Heart left ventricle (tissue), 16 donors: ENCODE results near the gene NOVA2. TPM values are rescaled to one million over a fixed set of nuclear protein-coding genes. Genes with fewer than 3 reads are reported as not detected.

Source experiments
- ATAC-seq, 4 donors: fragments of 200-7000 bp; cut with Tn5 transposase; one replicate each; pipeline ENCODE4 v1.9.1; 2020 to 2022; ENCODE audit warnings: moderate library complexity in 4 of 4, mild to moderate bottlenecking in 3 of 4, moderate number of reproducible peaks in 1 of 4
- DNase-seq, 5 donors: peaks; one replicate each; pipeline ENCODE4 v3.0.0-alpha.2; 2020
- H3K27ac ChIP-seq, 12 donors: fragments of 200-600 bp; sonication (generic) in 4 of 12; one replicate each; pipeline versions ENCODE4 v1.5.0 to v1.8.0; 2016 to 2022; ENCODE audit warnings: mild to moderate bottlenecking in 2 of 12
- H3K27me3 ChIP-seq, 9 donors: fragments of 200-600 bp; sonication (generic) in 2 of 9; one replicate each; pipeline versions ENCODE4 v1.5.1 to v1.8.0; 2016 to 2022; ENCODE audit warnings: mild to moderate bottlenecking in 3 of 9
- H3K36me3 ChIP-seq, 9 donors: fragments of 200-600 bp; sonication (generic) in 2 of 9; one replicate each; pipeline versions ENCODE4 v1.5.0 to v1.8.0; 2018 to 2022; ENCODE audit warnings: mild to moderate bottlenecking in 2 of 9
- H3K4me1 ChIP-seq, 12 donors: fragments of 200-600 bp; sonication (generic) in 4 of 12; one replicate each; pipeline versions ENCODE4 v1.5.0 to v1.8.0; 2016 to 2022; ENCODE audit warnings: mild to moderate bottlenecking in 3 of 12
- H3K4me3 ChIP-seq, 12 donors: fragments of 200-600 bp; sonication (generic) in 4 of 12; one replicate each; pipeline versions ENCODE4 v1.5.0 to v1.8.0; 2017 to 2022; ENCODE audit warnings: mild to moderate bottlenecking in 9 of 12, moderate library complexity in 4 of 12
- H3K9me3 ChIP-seq, 12 donors: fragments of 200-600 bp; sonication (generic) in 4 of 12; one replicate each; pipeline versions ENCODE4 v1.5.0 to v1.8.0; 2016 to 2022; ENCODE audit warnings: mild to moderate bottlenecking in 1 of 12
- CTCF ChIP-seq, 12 donors: fragments of 200-600 bp; sonication (generic) in 4 of 12; IDR thresholded peaks; one replicate each; pipeline versions ENCODE4 v1.5.0 to v1.8.0; 2018 to 2022; ENCODE audit warnings: antibody characterized with exemption in 12 of 12, mild to moderate bottlenecking in 5 of 12
- POLR2A ChIP-seq, 2 donors: fragments of 450-650 bp; IDR thresholded peaks; one replicate each; pipeline ENCODE4 v1.6.1; 2017; ENCODE audit warnings: antibody characterized with exemption in 2 of 2, mild to moderate bottlenecking in 2 of 2, moderate library complexity in 2 of 2
- WGBS, 4 donors: extraction: QIAGEN DNeasy Blood & Tissue Kit in 2 of 4; methylation state at CpG; one replicate each; pipeline versions ENCODE4 v1.1.5 to v1.1.7; 2013 to 2018; 5-methylcytosine and 5-hydroxymethylcytosine counted together
- intact Hi-C, 10 donors: fragments of 100-400 bp; cut with DNase I; formaldehyde crosslinking; loops; one replicate each; pipeline versions ENCODE4 v1.11.1 to v1.14.2; 2022
- polyA plus RNA-seq, 2 donors: library from polyadenylated mRNA; stranded (reverse); fragments of 200-250 nt; gene quantifications; one replicate each; pipeline ENCODE4 v1.2.3, GENCODE V29; 2013
- total RNA-seq, 9 donors: library from RNA; depleted of rRNA in 2 of 9; stranded (reverse); fragments of >200 nt in 2 of 9; fragmentation: NEBNext Ultra II Directional in 3 of 9; extraction: Animal tissue kit (Norgen Biotek cat#: 25700) in 3 of 9; gene quantifications; one replicate each; pipeline versions ENCODE4 v1.1.0 to v1.2.4, GENCODE V29; 2016 to 2023
- donor health status: ischemic (EF 13 %, LVEDD 7.1; RV severe dilation, severe dysfunction).
- donor health status: healthy with polysubstance abuse.
- donor health status: DM: no; HTN: yes; CAD: no.
- donor health status: DM: no; HTN: no; CAD: no.
- donor health status: ischemic (EF 25% LVEDD 6.9; RV normal size, moderate dysfunction).
- donor health status: ischemic (EF 25% LVEDD 5.7; RV mildly dilated, moderate dysfunction).
- donor health status: healthy.
- donor health status: DM: yes; HTN: yes; CAD: no.
- donor health status: ischemic (EF 35%, LVEDD 5.7; RV mildly dilated, moderate dysfunction).
- donor health status: nonischemic (EF 11% LVEDD 7.7; RV severe dilation, severe dysfunction).
- donor health status: DM: yes; HTN: yes; CAD: no.
- donor health status: PGD.
- donor health status: ischemic (EF 29% LVEDD 5.4; RV normal size, mild dysfunction).
- donor health status: nonischemic (EF 23%, LVEDD 6.1; RV moderate dilation, normal function).

NOVA2 gene
- total and polyA plus RNA-seq, 11 donors, result 2.2 to 10.0 (median 4.8) TPM

GRCh38 chr19:45919678-45920077 is 54.0 kb downstream of the NOVA2 start:
- H3K27ac ChIP-seq, result no peak overlapping the region
- H3K4me3 ChIP-seq, result no peak overlapping the region
- intact Hi-C loops, result loop anchor here in 1 of 10 donors (10.0 kb wide), 1 partner anchor 95 kb away; no protein-coding TSS in a partner anchor
- no peaks in the 10 kb centered on the region for H3K9me3 ChIP-seq
- no peaks in the 10 kb centered on the region for H3K4me1 ChIP-seq
- TF ChIP-seq POLR2A (IDR thresholded peaks at IDR 0.05) (no peak), CTCF (IDR thresholded peaks at IDR 0.05) (no peak)
- H3K36me3 ChIP-seq, result no peaks in the 10 kb centered on the region
- peaks cover 0 to 16% (median 0%) of the 10 kb centered on the region in 9 donors for H3K27me3 ChIP-seq
- ATAC-seq (no peak), DNase-seq (no peak)
- WGBS, 4 donors, result 47 to 63% (median 54%) methylated on average over 7 of the region's 7 CpGs

- intact Hi-C loops, result no loop called here
- H3K4me1 ChIP-seq, result no peaks in the 10 kb centered on the region
- peaks cover 0 to 23% (median 0%) of the 10 kb centered on the region in 9 donors for H3K27me3 ChIP-seq
- ATAC-seq (no peak), DNase-seq (no peak)
- TF ChIP-seq CTCF (IDR thresholded peaks at IDR 0.05), result no peak
- TF ChIP-seq POLR2A (IDR thresholded peaks at IDR 0.05), result no peak
- 60 to 79% (median 70%) methylated on average over 4 of the region's 4 CpGs for WGBS, 4 donors
- no peaks in the 10 kb centered on the region for H3K9me3 ChIP-seq
- H3K27ac ChIP-seq, result no peak overlapping the region
- H3K36me3 ChIP-seq, result no peaks in the 10 kb centered on the region
- no peak overlapping the region for H3K4me3 ChIP-seq
These were observed 54.9 kb downstream of the NOVA2 start for GRCh38 chr19:45918721-45919120.

GRCh38 chr19:45917421-45918091 is 56.1 kb downstream of the NOVA2 start:
- Histone ChIP-seq H3K4me3 (no peak overlapping the region), H3K36me3 (no peaks in the 10 kb centered on the region), H3K4me1 (no peaks in the 10 kb centered on the region), H3K9me3 (no peaks in the 10 kb centered on the region), H3K27me3 (peaks cover 0 to 31% (median 0%) of the 10 kb centered on the region in 9 donors), H3K27ac (no peak overlapping the region)
- 50 to 58% (median 55%) methylated on average over 4 of the region's 4 CpGs for WGBS, 4 donors
- TF ChIP-seq POLR2A (IDR thresholded peaks at IDR 0.05), result no peak
- no peak for TF ChIP-seq CTCF (IDR thresholded peaks at IDR 0.05)
- DNase-seq (no peak), ATAC-seq (no peak)
- intact Hi-C loops, result no loop called here

DNA sequence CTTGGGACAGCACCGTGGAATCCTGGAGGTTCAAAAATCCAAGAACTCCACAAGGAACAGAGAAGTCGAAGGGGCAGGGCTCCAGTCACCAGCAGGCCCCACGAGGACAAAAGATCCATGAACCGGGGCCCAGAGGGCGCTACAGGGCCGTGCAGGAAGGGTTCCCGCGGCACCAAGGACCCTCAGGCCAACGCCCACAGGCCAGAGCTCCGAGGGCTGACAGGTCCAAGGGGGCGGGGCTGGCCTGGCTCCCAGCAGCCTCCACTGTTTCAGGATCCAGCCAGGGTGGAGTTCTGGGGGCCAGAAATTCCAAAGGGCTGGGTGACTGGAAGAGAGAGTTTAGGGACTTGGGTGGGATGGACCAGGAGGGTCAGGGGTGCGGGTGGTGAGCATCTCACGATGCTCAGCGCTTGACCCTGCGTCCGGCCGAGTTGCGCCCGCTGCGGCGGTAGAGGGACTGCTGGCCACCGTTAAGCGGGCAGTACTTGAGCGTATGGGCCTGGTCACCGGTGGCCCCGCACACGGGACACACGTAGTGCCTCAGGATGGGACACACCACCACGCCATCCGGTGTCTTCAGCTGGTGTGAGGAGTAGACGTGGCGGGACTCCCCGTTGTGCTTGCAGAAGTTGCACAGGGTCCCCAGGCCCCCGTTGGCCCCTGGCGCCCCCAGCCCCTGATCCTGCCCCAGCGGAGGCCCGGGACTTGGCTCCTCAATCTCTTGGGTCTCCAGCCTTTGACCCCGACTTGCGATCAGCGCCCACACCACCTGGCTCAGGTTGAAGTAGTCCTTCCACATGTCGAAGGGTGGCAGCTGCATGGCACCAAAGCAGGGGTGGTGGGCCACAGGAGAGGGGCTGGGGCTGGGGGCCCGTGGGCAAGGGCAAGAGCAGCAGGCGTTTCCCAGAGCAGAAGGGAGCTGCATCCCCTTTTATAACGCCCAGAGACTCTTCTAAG is 59.5 kb downstream of the NOVA2 start, which contains the start of gene NANOS2:
Gene NANOS2, minus strand, starts transcription at position 905 of the 957 bp plus-strand sequence. Its CDS starts 85 bp downstream, at position 820.
- intact Hi-C loops, result no loop called here
- H3K36me3 ChIP-seq, result no peaks in the 10 kb centered on the region
- H3K27ac ChIP-seq, result no peak within 1 kb of the TSS
- TF ChIP-seq CTCF (IDR thresholded peaks at IDR 0.05) (peak in 7 of 12 donors; percentile 10 to 36 (median 18)), POLR2A (IDR thresholded peaks at IDR 0.05) (no peak)
- no peaks in the 10 kb centered on the region for H3K4me1 ChIP-seq
- peak in 1 of 4 donors; percentile 70 for ATAC-seq
- peak in 2 of 5 donors; percentile 34 to 48 for DNase-seq
- peaks cover 0 to 31% (median 0%) of the 10 kb centered on the region in 9 donors for H3K27me3 ChIP-seq
- no peaks in the 10 kb centered on the region for H3K9me3 ChIP-seq
- 59 to 73% (median 59%) methylated on average over 24 to 44 of the region's 44 CpGs for WGBS, 4 donors
- H3K4me3 ChIP-seq, result no peak within 1 kb of the TSS
